ENCODE measurements around the gene RRP12. TPM values are rescaled to one million over a fixed set of nuclear protein-coding genes. Genes with fewer than 3 reads are reported as not detected.

RRP12 gene
- total RNA-seq, 6 experiments from 2014 or later, result 6.7 to 23.2 (median 10.2) TPM

GRCh38 chr10:97445357-97445721 is 44.2 kb upstream of the RRP12 start:
- H3K36me3 ChIP-seq, result peaks cover 0 to 13% (median 2%) of the 10 kb centered on the region in 4 donors
- H3K27me3 ChIP-seq, result no peaks in the 10 kb centered on the region
- 0% methylated on average over 5 of the region's 13 CpGs for WGBS (ENCODE audit: insufficient coverage, low coverage, low lambda C conversion rate, missing lambda C conversion rate)
- no peaks in the 10 kb centered on the region for H3K9me3 ChIP-seq
- TF ChIP-seq CTCF (IDR thresholded peaks at IDR 0.05) (no peak), POLR2A (IDR thresholded peaks at IDR 0.05) (no peak)
- peak overlapping the region in 1 of 3 donors; percentile 22 for H3K27ac ChIP-seq
- ATAC-seq, result peak in 1 of 4 donors; percentile 9
- intact Hi-C loops (cut with DNase I), result no loop called here
- peak overlapping the region; percentile 67 to 94 (median 74) for H3K4me3 ChIP-seq
- H3K4me1 ChIP-seq, result peaks cover 0 to 35% (median 14%) of the 10 kb centered on the region in 4 donors
- DNase-seq, result no peak

- DNase-seq, result no peak
- intact Hi-C loops (cut with DNase I), result no loop called here
- Histone ChIP-seq H3K27ac (no peak overlapping the region), H3K27me3 (no peaks in the 10 kb centered on the region), H3K4me1 (peaks cover 0 to 33% (median 14%) of the 10 kb centered on the region in 4 donors), H3K36me3 (peaks cover 0 to 17% (median 3%) of the 10 kb centered on the region in 4 donors), H3K4me3 (no peak overlapping the region), H3K9me3 (no peaks in the 10 kb centered on the region)
- ATAC-seq, result no peak
- WGBS (ENCODE audit: insufficient coverage, low coverage, low lambda C conversion rate, missing lambda C conversion rate), result 82% methylated on average over 1 of the region's 1 CpG
- TF ChIP-seq POLR2A (IDR thresholded peaks at IDR 0.05), result no peak
- TF ChIP-seq CTCF (IDR thresholded peaks at IDR 0.05), result no peak
These were observed 43.1 kb upstream of the RRP12 start for GRCh38 chr10:97444212-97444611.

- intact Hi-C loops (cut with DNase I), result no loop called here
- H3K36me3 ChIP-seq, result peaks cover 0 to 32% (median 8%) of the 10 kb centered on the region in 4 donors
- H3K27me3 ChIP-seq, result no peaks in the 10 kb centered on the region
- H3K27ac ChIP-seq, result no peak overlapping the region
- DNase-seq (no peak), ATAC-seq (no peak)
- WGBS (ENCODE audit: insufficient coverage, low coverage, low lambda C conversion rate, missing lambda C conversion rate), result 88% methylated on average over 1 of the region's 1 CpG
- no peak overlapping the region for H3K4me3 ChIP-seq
- H3K4me1 ChIP-seq, result peaks cover 0 to 14% (median 6%) of the 10 kb centered on the region in 4 donors
- TF ChIP-seq POLR2A (IDR thresholded peaks at IDR 0.05), result no peak
- no peak for TF ChIP-seq CTCF (IDR thresholded peaks at IDR 0.05)
- no peaks in the 10 kb centered on the region for H3K9me3 ChIP-seq
These were observed 41.1 kb upstream of the RRP12 start for GRCh38 chr10:97442277-97442676.

- 93% methylated on average over 6 of the region's 6 CpGs for WGBS (ENCODE audit: insufficient coverage, low coverage, low lambda C conversion rate, missing lambda C conversion rate)
- peaks cover 0 to 67% (median 25%) of the 10 kb centered on the region in 4 donors for H3K36me3 ChIP-seq
- no peak for ATAC-seq
- intact Hi-C loops (cut with DNase I), result no loop called here
- no peaks in the 10 kb centered on the region for H3K4me1 ChIP-seq
- no peak for DNase-seq
- H3K27ac ChIP-seq, result no peak overlapping the region
- no peaks in the 10 kb centered on the region for H3K27me3 ChIP-seq
- H3K4me3 ChIP-seq, result no peak overlapping the region
- TF ChIP-seq POLR2A (IDR thresholded peaks at IDR 0.05) (no peak), CTCF (IDR thresholded peaks at IDR 0.05) (no peak)
- no peaks in the 10 kb centered on the region for H3K9me3 ChIP-seq
These were observed 34.1 kb upstream of the RRP12 start for GRCh38 chr10:97435211-97435610.

GRCh38 chr10:97434557-97434956 is 33.4 kb upstream of the RRP12 start:
- H3K27me3 ChIP-seq, result no peaks in the 10 kb centered on the region
- DNase-seq (no peak), ATAC-seq (no peak)
- no peaks in the 10 kb centered on the region for H3K9me3 ChIP-seq
- WGBS (ENCODE audit: insufficient coverage, low coverage, low lambda C conversion rate, missing lambda C conversion rate), result no CpG with 5 or more reads among the region's 1 CpG
- H3K27ac ChIP-seq, result no peak overlapping the region
- TF ChIP-seq POLR2A (IDR thresholded peaks at IDR 0.05) (no peak), CTCF (IDR thresholded peaks at IDR 0.05) (no peak)
- no peak overlapping the region for H3K4me3 ChIP-seq
- H3K36me3 ChIP-seq, result peaks cover 0 to 71% (median 25%) of the 10 kb centered on the region in 4 donors
- peaks cover 0 to 6% (median 3%) of the 10 kb centered on the region in 4 donors for H3K4me1 ChIP-seq
- intact Hi-C loops (cut with DNase I), result no loop called here
